Measurements from ENCODE around the gene PCLO.
"Not testable (repeated sequence)": the region's sequence is repeated elsewhere in the genome, so short reads cannot be mapped to it uniquely, and the experiment has no call there.

Gene PCLO

GRCh38 chr7:82964150-82964882 is 198.4 kb downstream of the PCLO start:
- DNase-seq (ENCODE audit: low read depth in 2 of 2) = no peak

GRCh38 chr7:82961240-82961639 is 201.4 kb downstream of the PCLO start:
- DNase-seq (ENCODE audit: low read depth in 2 of 2) = no peak

GRCh38 chr7:82959528-82959927 is 203.2 kb downstream of the PCLO start:
- no peak for DNase-seq (ENCODE audit: low read depth in 2 of 2)

GRCh38 chr7:82957521-82957920 is 205.2 kb downstream of the PCLO start:
- no peak for DNase-seq (ENCODE audit: low read depth in 2 of 2)

GRCh38 chr7:82953324-82954027 is 209.2 kb downstream of the PCLO start:
- no peak for DNase-seq (ENCODE audit: low read depth in 2 of 2)

GRCh38 chr7:82950436-82950835 is 212.2 kb downstream of the PCLO start:
- no peak for DNase-seq (ENCODE audit: low read depth in 2 of 2)

- no peak for DNase-seq (ENCODE audit: low read depth in 2 of 2)
These were observed 217.2 kb downstream of the PCLO start for GRCh38 chr7:82945480-82945879.

GRCh38 chr7:82945056-82945455 is 217.6 kb downstream of the PCLO start:
- no peak for DNase-seq (ENCODE audit: low read depth in 2 of 2)

- DNase-seq (ENCODE audit: low read depth in 2 of 2) = no peak
These were observed 230.2 kb downstream of the PCLO start for GRCh38 chr7:82932516-82932915.

GRCh38 chr7:82926477-82926876 is 236.2 kb downstream of the PCLO start:
- DNase-seq (ENCODE audit: low read depth in 2 of 2) = no peak

GRCh38 chr7:82925331-82925730 is 237.4 kb downstream of the PCLO start:
- DNase-seq (ENCODE audit: low read depth in 2 of 2) = no peak

GRCh38 chr7:82906502-82906901 is 256.2 kb downstream of the PCLO start:
- no peak for DNase-seq (ENCODE audit: low read depth in 2 of 2)

- DNase-seq (ENCODE audit: low read depth in 2 of 2) = no peak
These were observed 257.8 kb downstream of the PCLO start for GRCh38 chr7:82904871-82905270.

GRCh38 chr7:82901098-82901497 is 261.6 kb downstream of the PCLO start:
- not testable (repeated sequence) for DNase-seq (ENCODE audit: low read depth in 2 of 2)

GRCh38 chr7:82897500-82897899 is 265.2 kb downstream of the PCLO start:
- DNase-seq (ENCODE audit: low read depth in 2 of 2) = no peak

GRCh38 chr7:82894341-82894740 is 268.3 kb downstream of the PCLO start:
- DNase-seq (ENCODE audit: low read depth in 2 of 2) = not testable (repeated sequence)

- no peak for DNase-seq (ENCODE audit: low read depth in 2 of 2)
These were observed 276.4 kb downstream of the PCLO start for GRCh38 chr7:82886324-82886723.

GRCh38 chr7:82865856-82866255 is 296.8 kb downstream of the PCLO start:
- DNase-seq (ENCODE audit: low read depth in 2 of 2) = no peak

- DNase-seq (ENCODE audit: low read depth in 2 of 2) = no peak
These were observed 303.4 kb downstream of the PCLO start for GRCh38 chr7:82859106-82859850.

- DNase-seq (ENCODE audit: low read depth in 2 of 2) = no peak
These were observed 311.6 kb downstream of the PCLO start for GRCh38 chr7:82851121-82851520.

GRCh38 chr7:82841828-82842227 is 320.9 kb downstream of the PCLO start:
- no peak for DNase-seq (ENCODE audit: low read depth in 2 of 2)

GRCh38 chr7:82840061-82840460 is 322.6 kb downstream of the PCLO start:
- DNase-seq (ENCODE audit: low read depth in 2 of 2) = no peak

- DNase-seq (ENCODE audit: low read depth in 2 of 2) = no peak
These were observed 323.1 kb downstream of the PCLO start for GRCh38 chr7:82839555-82839954.

All from stimulated activated CD8-positive, alpha-beta memory T cell treated with anti-CD3 and anti-CD28 coated beads, Interleukin-2, amount 100 ng/mL, for 1 hour (primary cell).